ES-I3 (cell line): Measurements from ENCODE around the gene C10orf88.

Source experiments
- H3K36me3 ChIP-seq: 2 replicates; pipeline ENCODE4 v1.6.1; 2013; ENCODE audit warnings: mild to moderate bottlenecking, low read length, control low read depth, moderate library complexity; ENCODE audit not compliant: insufficient read depth
- H3K4me1 ChIP-seq: 2 replicates; pipeline ENCODE4 v1.6.1; 2013; ENCODE audit warnings: mild to moderate bottlenecking, control low read depth, low read length; ENCODE audit not compliant: insufficient read depth
- H3K9ac ChIP-seq: 2 replicates; pipeline ENCODE4 v1.6.1; 2013; ENCODE audit warnings: low read depth, mild to moderate bottlenecking, low read length, moderate library complexity
- H3K9me3 ChIP-seq: 2 replicates; pipeline ENCODE4 v1.6.1; 2013; ENCODE audit warnings: mild to moderate bottlenecking, low read length, moderate library complexity; ENCODE audit not compliant: control insufficient read depth, insufficient read depth

C10orf88 gene

GRCh38 chr10:122983898-122984297, 29.9 kb upstream of the C10orf88 start:
- no peaks in the 10 kb centered on the region for H3K9me3 ChIP-seq
- 0 out of 2 replicates have a peak, but pooled peaks cover 2% of the 10 kb centered on the region for H3K4me1 ChIP-seq
- no peak overlapping the region for H3K9ac ChIP-seq
- no peaks in the 10 kb centered on the region for H3K36me3 ChIP-seq

DNA sequence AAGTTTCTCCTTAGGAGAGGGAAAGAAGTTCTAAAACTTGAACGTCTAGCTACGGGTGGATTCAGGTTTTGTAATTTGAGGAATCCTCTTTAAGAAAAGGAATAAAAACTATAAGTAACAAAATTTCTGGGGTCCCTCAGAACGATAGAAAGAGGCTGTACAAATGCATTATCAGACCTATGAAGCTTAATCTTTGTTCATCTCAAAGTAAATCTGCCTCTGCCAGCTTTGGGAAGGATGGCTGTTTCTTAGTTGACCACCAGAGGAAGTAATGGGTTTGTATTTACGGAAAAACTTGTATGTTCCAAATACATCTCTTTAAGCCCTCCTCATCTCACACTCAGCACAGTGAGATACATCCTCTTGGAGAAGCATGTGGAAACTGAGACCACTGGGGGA, 27.0 kb upstream of the C10orf88 start:
- Histone ChIP-seq H3K9ac (peak overlapping the region; percentile 58; the same call in 1 of the 2 replicates), H3K4me1 (0 out of 2 replicates have a peak, but pooled peaks cover 2% of the 10 kb centered on the region), H3K36me3 (no peaks in the 10 kb centered on the region), H3K9me3 (no peaks in the 10 kb centered on the region)

GRCh38 chr10:122980209-122981065, 26.4 kb upstream of the C10orf88 start, which contains the start of gene PSTK:
TSS of gene PSTK (plus strand) at chr10:122980401. CDS start at chr10:122980480, 79 bp downstream.
- H3K36me3 ChIP-seq: no peaks in the 10 kb centered on the region
- 0 out of 2 replicates have a peak, but pooled peaks cover 2% of the 10 kb centered on the region for H3K4me1 ChIP-seq
- peak within 1 kb of the TSS; percentile 96 for H3K9ac ChIP-seq
- no peaks in the 10 kb centered on the region for H3K9me3 ChIP-seq

DNA sequence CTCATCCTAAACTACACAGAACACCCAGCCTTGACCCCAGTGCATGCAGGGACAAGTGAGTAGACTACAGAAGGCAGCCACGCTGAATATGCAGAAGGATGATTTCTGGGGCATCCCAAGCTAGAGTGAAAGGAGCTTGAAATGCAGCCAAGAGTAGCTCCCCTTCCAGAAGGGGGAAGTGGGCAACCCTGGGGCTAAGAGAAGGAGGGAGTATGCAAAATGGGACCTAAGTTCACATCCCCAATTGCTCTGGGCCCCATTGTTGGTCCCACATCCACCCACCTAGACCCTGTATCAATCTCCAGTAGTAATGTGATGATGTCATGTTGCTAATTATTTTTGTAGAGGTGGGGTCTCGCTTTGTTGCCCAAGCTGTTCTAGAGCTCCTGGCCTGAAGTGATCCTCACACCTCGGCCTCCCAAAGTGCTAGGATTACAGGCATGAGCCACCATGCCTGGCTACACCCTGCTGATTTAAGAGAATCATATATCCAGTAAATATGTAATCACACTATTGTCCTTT, 20.6 kb upstream of the C10orf88 start:
- no peaks in the 10 kb centered on the region for H3K4me1 ChIP-seq
- no peaks in the 10 kb centered on the region for H3K9me3 ChIP-seq
- H3K36me3 ChIP-seq: no peaks in the 10 kb centered on the region
- H3K9ac ChIP-seq: no peak overlapping the region

GRCh38 chr10:122974023-122974422, 20.0 kb upstream of the C10orf88 start:
- H3K9me3 ChIP-seq: no peaks in the 10 kb centered on the region
- no peaks in the 10 kb centered on the region for H3K36me3 ChIP-seq
- no peaks in the 10 kb centered on the region for H3K4me1 ChIP-seq
- H3K9ac ChIP-seq: no peak overlapping the region

GRCh38 chr10:122968698-122969097, 14.7 kb upstream of the C10orf88 start:
- H3K4me1 ChIP-seq: no peaks in the 10 kb centered on the region
- no peak overlapping the region for H3K9ac ChIP-seq
- no peaks in the 10 kb centered on the region for H3K36me3 ChIP-seq
- no peaks in the 10 kb centered on the region for H3K9me3 ChIP-seq

GRCh38 chr10:122966879-122967278, 12.9 kb upstream of the C10orf88 start:
- H3K36me3 ChIP-seq: no peaks in the 10 kb centered on the region
- no peaks in the 10 kb centered on the region for H3K9me3 ChIP-seq
- H3K9ac ChIP-seq: no peak overlapping the region
- H3K4me1 ChIP-seq: no peaks in the 10 kb centered on the region

DNA sequence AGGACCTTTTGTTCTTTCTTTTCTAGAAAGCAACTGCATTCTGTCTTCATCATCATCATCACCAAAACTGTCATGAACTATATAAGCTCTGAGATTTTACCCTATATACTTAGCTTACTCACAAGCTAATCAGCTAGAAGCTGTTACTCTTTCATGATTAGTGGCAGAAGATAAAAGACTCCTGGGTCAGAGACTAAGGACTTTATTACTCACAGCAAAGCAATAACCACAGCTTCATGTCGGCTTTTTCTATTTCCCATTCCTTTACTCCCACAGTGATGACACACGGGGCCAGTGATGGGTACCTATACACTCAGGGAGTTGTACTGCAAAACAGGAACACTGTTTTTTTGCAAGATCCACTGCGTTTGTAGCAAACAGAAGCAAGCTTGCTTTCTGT, 8.4 kb upstream of the C10orf88 start:
- Histone ChIP-seq H3K9ac (no peak overlapping the region), H3K36me3 (no peaks in the 10 kb centered on the region), H3K9me3 (no peaks in the 10 kb centered on the region), H3K4me1 (no peaks in the 10 kb centered on the region)

DNA sequence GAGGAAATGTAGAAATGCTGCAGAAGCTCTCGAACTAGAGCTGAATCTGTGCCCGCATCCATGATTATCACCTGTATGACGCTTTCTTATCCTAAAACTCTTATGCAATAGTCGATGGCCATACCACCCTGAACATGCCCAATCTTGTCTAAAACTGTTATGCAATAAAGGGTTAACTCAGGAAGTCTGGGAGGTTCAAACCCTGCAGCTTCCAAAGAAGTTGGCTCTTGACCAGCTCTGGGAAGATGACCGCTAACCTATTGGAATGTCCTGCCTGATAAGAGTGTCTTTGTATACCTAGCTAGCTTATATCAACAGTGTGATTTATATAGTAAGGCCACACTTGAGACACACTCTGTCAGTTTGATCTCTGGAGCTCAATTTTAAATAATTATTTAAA, 3.4 kb upstream of the C10orf88 start:
- Histone ChIP-seq H3K36me3 (no peaks in the 10 kb centered on the region), H3K9me3 (peaks cover 3% of the 10 kb centered on the region; the same call in 1 of the 2 replicates), H3K9ac (no peak overlapping the region), H3K4me1 (no peaks in the 10 kb centered on the region)

DNA sequence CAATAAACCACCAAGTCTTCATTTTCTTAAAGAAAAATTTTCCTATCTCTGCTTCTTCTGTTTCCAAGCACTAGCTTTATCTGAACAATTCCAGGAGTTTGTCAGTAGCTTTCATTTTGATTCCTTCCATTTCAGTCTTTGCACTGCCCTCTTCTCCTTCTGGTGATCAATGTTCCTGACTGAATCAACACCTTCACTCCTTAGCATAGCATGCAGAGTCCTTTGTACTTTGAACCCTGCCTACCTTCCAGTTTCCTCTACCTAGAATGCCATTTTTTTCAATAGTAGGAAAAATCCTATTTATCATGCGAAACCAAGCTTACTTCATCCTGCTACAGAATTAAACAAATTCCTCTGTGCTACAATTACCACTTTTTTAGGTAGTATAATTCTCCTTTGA, 1.9 kb upstream of the C10orf88 start:
- Histone ChIP-seq H3K9ac (no peak overlapping the region), H3K36me3 (no peaks in the 10 kb centered on the region), H3K9me3 (peaks cover 3% of the 10 kb centered on the region; the same call in 1 of the 2 replicates), H3K4me1 (no peaks in the 10 kb centered on the region)

DNA sequence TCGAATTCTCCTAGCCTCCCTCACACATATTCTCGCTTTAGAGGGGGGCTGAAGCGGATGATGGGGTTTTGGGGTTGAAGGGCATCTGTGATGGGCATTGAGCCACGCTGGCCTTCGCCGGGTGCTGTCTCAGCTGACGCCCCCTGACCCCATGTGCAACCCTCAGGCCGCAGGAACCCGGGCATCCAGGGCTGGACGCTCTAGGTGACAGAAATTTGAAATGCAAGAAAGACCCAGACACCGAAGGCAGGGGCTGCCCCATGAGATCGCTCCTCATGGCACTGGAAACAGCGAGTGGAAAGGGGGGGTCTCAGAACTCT, 664 bp upstream of the C10orf88 start:
- no peaks in the 10 kb centered on the region; the same call in 1 of the 2 replicates for H3K36me3 ChIP-seq
- peak overlapping the region; percentile 39; the same call in 1 of the 2 replicates for H3K9ac ChIP-seq
- no peaks in the 10 kb centered on the region for H3K4me1 ChIP-seq

DNA sequence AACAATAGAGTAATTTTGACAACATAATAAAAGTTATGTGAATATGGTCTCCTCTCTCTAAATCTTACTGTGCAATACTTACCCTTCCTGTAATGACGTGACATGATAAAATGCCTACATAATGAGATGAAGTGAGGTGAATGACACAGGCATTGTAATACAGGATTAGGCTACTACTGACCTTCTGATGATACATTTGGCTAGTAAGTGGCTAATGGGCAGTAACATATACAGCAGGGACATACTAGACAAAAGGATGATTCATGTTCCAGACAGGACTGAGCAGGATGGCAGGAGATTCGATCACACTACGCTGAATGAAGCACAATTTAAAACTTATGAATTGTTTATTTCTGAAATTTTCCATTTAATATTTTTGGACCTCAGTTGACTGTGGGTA, 4.7 kb downstream of the C10orf88 start:
- H3K9me3 ChIP-seq: no peaks in the 10 kb centered on the region
- no peaks in the 10 kb centered on the region for H3K4me1 ChIP-seq
- no peaks in the 10 kb centered on the region; the same call in 1 of the 2 replicates for H3K36me3 ChIP-seq
- H3K9ac ChIP-seq: no peak overlapping the region

More for the DNA sequence above, 664 bp upstream of the C10orf88 start:
- H3K9me3 ChIP-seq: peaks cover 3% of the 10 kb centered on the region; the same call in 1 of the 2 replicates

DNA sequence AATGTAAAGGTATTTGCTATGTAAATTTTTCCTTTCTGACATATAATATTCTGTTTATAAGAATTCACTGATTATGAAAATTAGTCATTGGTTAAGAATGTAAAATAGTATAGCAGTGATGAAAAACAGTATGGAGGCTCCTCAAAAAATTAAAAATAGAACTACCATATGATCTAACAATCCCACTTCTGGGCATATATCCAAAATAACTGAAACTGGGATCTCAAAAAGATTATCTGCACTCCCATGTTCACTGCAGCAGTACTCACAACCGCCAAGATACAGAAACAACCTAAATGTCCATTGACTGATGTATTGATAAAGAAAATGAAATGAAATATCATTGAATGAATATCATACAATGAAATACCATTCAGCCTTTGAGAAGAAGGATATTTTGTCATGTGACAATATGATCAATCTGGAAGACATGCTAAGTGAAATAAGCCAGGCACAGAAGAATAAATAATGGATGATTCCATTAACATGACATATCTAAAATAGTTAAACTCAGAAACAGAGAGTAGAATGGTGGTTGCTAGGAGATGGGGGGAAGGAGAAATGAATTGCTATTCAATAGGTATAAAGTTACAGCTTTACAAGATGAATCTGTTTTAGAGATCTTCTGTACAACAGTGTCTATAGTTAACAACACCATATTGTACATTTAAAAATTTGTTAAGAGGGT, 14.0 kb downstream of the C10orf88 start:
- H3K9ac ChIP-seq: no peak overlapping the region
- H3K9me3 ChIP-seq: no peaks in the 10 kb centered on the region
- H3K4me1 ChIP-seq: no peaks in the 10 kb centered on the region
- no peaks in the 10 kb centered on the region for H3K36me3 ChIP-seq

DNA sequence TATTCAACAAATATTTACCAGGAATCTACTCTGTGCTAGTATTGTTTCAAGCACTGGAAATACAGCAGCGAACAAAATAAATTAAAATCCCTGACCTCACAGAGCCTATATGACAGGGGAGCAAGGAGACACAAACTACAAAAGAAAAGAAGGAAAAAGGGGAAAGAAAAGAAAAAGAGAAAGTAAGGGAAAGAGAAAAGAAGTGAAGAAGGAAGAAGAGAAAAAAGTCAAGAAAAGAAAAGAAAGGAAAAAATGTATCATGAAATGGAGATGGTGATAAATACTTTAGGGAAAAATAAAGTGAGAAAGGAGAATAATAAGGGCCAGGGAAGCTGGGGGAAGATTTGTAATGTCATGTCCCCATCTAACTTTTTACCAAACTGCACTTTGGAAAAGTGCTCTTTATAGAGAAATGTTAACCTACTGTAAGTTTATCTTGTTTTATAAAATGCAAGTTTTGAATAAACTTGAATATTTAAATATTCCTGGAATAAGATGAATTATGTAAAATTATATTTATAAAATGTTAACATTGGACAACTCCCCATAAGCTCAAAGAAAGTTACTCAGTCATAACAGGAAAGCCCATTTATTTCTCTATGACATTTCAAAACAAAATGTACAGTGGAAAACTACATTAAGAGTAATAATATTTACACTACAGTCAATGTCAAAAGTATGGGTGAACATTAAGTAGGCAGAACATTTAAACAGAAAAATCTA, 14.7 kb downstream of the C10orf88 start:
- Histone ChIP-seq H3K9me3 (no peaks in the 10 kb centered on the region), H3K4me1 (no peaks in the 10 kb centered on the region), H3K9ac (no peak overlapping the region), H3K36me3 (no peaks in the 10 kb centered on the region)
